ENCODE results near the gene MROH2A. TPM values are rescaled to one million over a fixed set of nuclear protein-coding genes. Genes with fewer than 3 reads are reported as not detected.

The MROH2A gene
- total and polyA plus RNA-seq, 4 donors = 0.08 to 0.28 (median 0.09) TPM; not detected in 1

DNA sequence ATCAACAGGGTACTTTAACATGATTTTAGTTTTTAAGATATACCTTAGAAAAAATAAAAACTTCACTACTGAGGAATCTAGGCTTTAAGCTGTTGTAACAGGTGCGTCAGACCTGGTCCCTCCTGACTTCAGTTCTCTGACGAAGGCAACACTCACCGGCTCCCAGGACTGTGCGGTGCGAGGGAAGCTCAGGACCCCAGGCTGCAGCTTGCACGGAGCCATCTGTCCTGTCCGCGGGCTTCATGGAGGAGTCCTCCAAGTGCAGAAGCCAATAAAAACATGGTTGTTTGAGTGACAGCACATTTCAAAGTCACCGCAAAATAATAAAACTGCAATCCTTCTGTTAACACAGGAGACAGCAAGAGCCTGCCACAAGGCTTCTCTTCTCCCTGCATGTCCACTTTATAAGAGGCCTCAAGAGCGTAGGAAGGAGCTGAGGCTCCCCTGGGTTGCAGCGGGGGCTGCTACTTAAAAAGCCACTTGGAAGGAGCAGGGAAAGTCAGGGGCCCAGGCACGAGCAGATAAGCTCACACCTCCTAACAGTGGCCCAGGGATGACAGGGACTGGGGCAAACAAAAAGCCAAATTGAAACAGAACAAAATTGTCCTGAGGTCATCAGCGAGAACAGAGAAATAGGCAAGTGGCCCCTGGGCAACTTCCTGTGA lies 71.6 kb downstream of the MROH2A start:
- TF ChIP-seq SP1 (IDR thresholded peaks at IDR 0.05) (no peak), HNF4G (IDR thresholded peaks at IDR 0.05) (no peak), EGR1 (IDR thresholded peaks at IDR 0.05; ENCODE audit: low read depth in 2 of 2) (no peak), FOXA1 (IDR thresholded peaks at IDR 0.05) (no peak), YY1 (IDR thresholded peaks at IDR 0.05) (no peak), JUND (IDR thresholded peaks at IDR 0.05) (no peak), GABPA (IDR thresholded peaks at IDR 0.05 in 1 of 2, conservative IDR thresholded peaks at IDR 0.05 in 1 of 2) (no peak), HNF4A (conservative IDR thresholded peaks at IDR 0.05) (no peak), CTCF (IDR thresholded peaks at IDR 0.05; ENCODE audit: low read depth, low read length, missing input control) (no peak), TAF1 (conservative IDR thresholded peaks at IDR 0.05) (no peak), ZBTB33 (IDR thresholded peaks at IDR 0.05) (no peak), REST (IDR thresholded peaks at IDR 0.05) (no peak), NR2F2 (IDR thresholded peaks at IDR 0.05) (no peak), RAD21 (IDR thresholded peaks at IDR 0.05) (no peak), ATF3 (IDR thresholded peaks at IDR 0.05) (no peak), RXRA (IDR thresholded peaks at IDR 0.05) (no peak)
- TF ChIP-seq, protein P1, sequence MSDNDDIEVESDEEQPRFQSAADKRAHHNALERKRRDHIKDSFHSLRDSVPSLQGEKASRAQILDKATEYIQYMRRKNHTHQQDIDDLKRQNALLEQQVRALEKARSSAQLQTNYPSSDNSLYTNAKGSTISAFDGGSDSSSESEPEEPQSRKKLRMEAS (IDR thresholded peaks at IDR 0.05) = no peak
- Histone ChIP-seq H3K9me3 (ENCODE audit: control insufficient read depth in 4 of 4, low read length in 3 of 4) (no peaks in the 10 kb centered on the region), H3K27ac (ENCODE audit: low read depth in 1 of 2, low read length in 2 of 2) (no peak overlapping the region), H3K4me1 (ENCODE audit: control insufficient read depth in 4 of 4, insufficient read depth in 4 of 4, low read length in 3 of 4) (peaks cover 4 to 8% (median 6%) of the 10 kb centered on the region in 4 donors), H3K27me3 (ENCODE audit: control insufficient read depth in 4 of 4, insufficient read depth in 4 of 4, low read length in 3 of 4) (no peaks in the 10 kb centered on the region), H3K9ac (ENCODE audit: low read depth in 1 of 2, low read length in 2 of 2) (no peak overlapping the region), H3K4me3 (ENCODE audit: low read depth in 1 of 3, low read length in 3 of 3) (no peak overlapping the region), H3K36me3 (ENCODE audit: control insufficient read depth in 4 of 4, insufficient read depth in 3 of 4, low read depth in 1 of 4, low read length in 3 of 4) (no peaks in the 10 kb centered on the region)
- WGBS = 93% methylated on average over 13 of the region's 13 CpGs
- DNase-seq (ENCODE audit: low spot score) = peak; percentile 9
